WTC11 (cell line): ENCODE results near the gene ETNK2. TPM values are rescaled to one million over a fixed set of nuclear protein-coding genes. Genes with fewer than 3 reads are reported as not detected.

Experiments used
- ATAC-seq: fragments of 200-7000 bp; cut with Tn5 transposase; 2 replicates; pipeline ENCODE4 v1.10.0; 2021; ENCODE audit warnings: mild to moderate bottlenecking, moderate library complexity
- CTCF ChIA-PET: fragments of 300-600 bp; sonication (Branson Sonifier 250); formaldehyde crosslinking; loops from one replicate; lab custom pipeline; 2021; ENCODE audit warnings: antibody characterized with exemption; lab: Charles Lee
- POLR2A ChIA-PET: fragments of 350-600 bp; sonication (Branson Sonifier 250); formaldehyde crosslinking; loops from one replicate; lab custom pipeline; 2021; ENCODE audit warnings: antibody characterized with exemption; lab: Charles Lee
- DNase-seq: peaks from one replicate; pipeline ENCODE4 v3.0.0; 2021; ENCODE audit warnings: low spot score
- H3K27ac Mint-ChIP-seq: 2 replicates; pipeline ENCODE4 v1.8.0; 2021; ENCODE audit warnings: mixed read lengths
- H3K27me3 Mint-ChIP-seq: 2 replicates; pipeline ENCODE4 v1.8.0; 2021; ENCODE audit warnings: low read depth, mild to moderate bottlenecking, moderate library complexity, mixed read lengths
- H3K36me3 Mint-ChIP-seq: 2 replicates; pipeline ENCODE4 v1.8.0; 2021; ENCODE audit warnings: mixed read lengths
- H3K4me1 Mint-ChIP-seq: 2 replicates; pipeline ENCODE4 v1.8.0; 2022; ENCODE audit warnings: mixed read lengths
- H3K4me3 Mint-ChIP-seq: 2 replicates; pipeline ENCODE4 v1.8.0; 2021; ENCODE audit warnings: mild to moderate bottlenecking, moderate library complexity, mixed read lengths
- H3K9me3 Mint-ChIP-seq: 2 replicates; pipeline ENCODE4 v1.8.0; 2021; ENCODE audit warnings: mixed read lengths
- RELA ChIP-seq: sonication (generic); formaldehyde crosslinking; IDR thresholded peaks from 2 replicates; pipeline ENCODE4 v1.8.1; 2022; ENCODE audit warnings: missing genetic modification reagents, mild to moderate bottlenecking, borderline replicate concordance
- SP1 ChIP-seq: sonication (generic); formaldehyde crosslinking; conservative IDR thresholded peaks from 2 replicates; pipeline ENCODE4 v1.8.1; 2022; ENCODE audit warnings: missing genetic modification reagents
- TEAD1 ChIP-seq: sonication (generic); formaldehyde crosslinking; IDR thresholded peaks from 2 replicates; pipeline ENCODE4 v1.8.0; 2022; ENCODE audit warnings: mild to moderate bottlenecking, missing genetic modification reagents
- total RNA-seq: library from RNA; stranded (reverse); gene quantifications from 3 replicates; pipeline ENCODE4 v1.2.3, GENCODE V29; 2021
- TF ChIP-seq, protein P1 (sequence below): sonication (generic); formaldehyde crosslinking; IDR thresholded peaks from 2 replicates; pipeline ENCODE4 v1.8.1; 2023; ENCODE audit warnings: mild to moderate bottlenecking, missing genetic modification reagents
- TF ChIP-seq, protein P2 (sequence below): fragments of 250-450 bp; sonication (Bioruptor Pico); IDR thresholded peaks from 2 replicates; pipeline ENCODE4 v1.9.0; 2021; ENCODE audit warnings: moderate library complexity, mild to moderate bottlenecking, inconsistent platforms, borderline replicate concordance
- TF ChIP-seq, protein P3 (sequence below): sonication (generic); formaldehyde crosslinking; IDR thresholded peaks from 2 replicates; pipeline ENCODE4 v1.8.0; 2022; ENCODE audit warnings: mild to moderate bottlenecking, missing genetic modification reagents

The ETNK2 gene
- total RNA-seq, 1 experiment from 2014 or later: 19.7 TPM

DNA sequence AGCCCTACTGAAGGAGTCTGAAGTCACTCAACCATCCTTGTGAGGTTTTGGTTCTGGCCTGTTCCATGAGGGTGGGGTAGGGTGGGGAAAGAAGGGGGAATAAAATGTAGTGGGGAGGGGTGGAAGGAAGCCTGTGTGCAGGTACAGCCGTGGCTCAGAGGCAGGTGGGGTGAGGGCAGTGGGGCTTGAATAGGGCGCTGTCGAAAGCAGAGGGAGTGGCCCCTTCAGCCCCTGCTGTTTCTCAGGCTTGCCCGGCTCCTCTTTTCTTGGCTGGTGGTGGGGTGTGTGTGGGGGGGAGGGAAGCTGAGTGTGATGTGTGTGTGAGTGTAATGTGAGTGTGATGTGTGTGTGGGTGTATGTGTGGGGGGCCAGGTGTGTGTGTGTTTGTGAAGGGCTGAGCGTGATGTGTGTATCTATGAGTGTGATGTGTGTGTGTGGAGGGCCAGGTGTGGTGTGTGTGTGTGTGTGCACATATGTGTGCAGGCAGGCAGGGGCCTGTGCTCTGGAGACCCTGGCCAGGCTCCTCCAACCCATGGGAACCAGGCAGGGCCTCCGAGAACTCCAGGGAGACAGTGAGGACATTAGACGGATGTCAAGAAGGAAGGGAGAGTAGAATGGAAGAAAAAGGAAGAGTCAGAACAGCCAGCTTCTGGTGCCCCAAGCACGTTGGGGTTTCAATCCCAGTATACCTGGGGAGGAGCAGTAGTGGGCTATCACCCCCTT, 69.9 kb downstream of the ETNK2 start (continued):
- TF ChIP-seq, protein P1, sequence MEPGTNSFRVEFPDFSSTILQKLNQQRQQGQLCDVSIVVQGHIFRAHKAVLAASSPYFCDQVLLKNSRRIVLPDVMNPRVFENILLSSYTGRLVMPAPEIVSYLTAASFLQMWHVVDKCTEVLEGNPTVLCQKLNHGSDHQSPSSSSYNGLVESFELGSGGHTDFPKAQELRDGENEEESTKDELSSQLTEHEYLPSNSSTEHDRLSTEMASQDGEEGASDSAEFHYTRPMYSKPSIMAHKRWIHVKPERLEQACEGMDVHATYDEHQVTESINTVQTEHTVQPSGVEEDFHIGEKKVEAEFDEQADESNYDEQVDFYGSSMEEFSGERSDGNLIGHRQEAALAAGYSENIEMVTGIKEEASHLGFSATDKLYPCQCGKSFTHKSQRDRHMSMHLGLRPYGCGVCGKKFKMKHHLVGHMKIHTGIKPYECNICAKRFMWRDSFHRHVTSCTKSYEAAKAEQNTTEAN: no peak
- TF ChIP-seq SP1 (CRISPR knock-in tag) (no peak), TEAD1 (CRISPR knock-in tag) (no peak), RELA (CRISPR knock-in tag) (no peak)
- TF ChIP-seq, protein P2, sequence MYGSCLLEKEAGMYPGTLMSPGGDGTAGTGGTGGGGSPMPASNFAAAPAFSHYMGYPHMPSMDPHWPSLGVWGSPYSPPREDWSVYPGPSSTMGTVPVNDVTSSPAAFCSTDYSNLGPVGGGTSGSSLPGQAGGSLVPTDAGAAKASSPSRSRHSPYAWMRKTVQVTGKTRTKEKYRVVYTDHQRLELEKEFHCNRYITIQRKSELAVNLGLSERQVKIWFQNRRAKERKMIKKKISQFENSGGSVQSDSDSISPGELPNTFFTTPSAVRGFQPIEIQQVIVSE (CRISPR knock-in tag): no peak
- TF ChIP-seq, protein P3, sequence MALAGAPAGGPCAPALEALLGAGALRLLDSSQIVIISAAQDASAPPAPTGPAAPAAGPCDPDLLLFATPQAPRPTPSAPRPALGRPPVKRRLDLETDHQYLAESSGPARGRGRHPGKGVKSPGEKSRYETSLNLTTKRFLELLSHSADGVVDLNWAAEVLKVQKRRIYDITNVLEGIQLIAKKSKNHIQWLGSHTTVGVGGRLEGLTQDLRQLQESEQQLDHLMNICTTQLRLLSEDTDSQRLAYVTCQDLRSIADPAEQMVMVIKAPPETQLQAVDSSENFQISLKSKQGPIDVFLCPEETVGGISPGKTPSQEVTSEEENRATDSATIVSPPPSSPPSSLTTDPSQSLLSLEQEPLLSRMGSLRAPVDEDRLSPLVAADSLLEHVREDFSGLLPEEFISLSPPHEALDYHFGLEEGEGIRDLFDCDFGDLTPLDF (CRISPR knock-in tag): no peak
- TF ChIP-seq, all 79 proteins: peak for 0

DNA sequence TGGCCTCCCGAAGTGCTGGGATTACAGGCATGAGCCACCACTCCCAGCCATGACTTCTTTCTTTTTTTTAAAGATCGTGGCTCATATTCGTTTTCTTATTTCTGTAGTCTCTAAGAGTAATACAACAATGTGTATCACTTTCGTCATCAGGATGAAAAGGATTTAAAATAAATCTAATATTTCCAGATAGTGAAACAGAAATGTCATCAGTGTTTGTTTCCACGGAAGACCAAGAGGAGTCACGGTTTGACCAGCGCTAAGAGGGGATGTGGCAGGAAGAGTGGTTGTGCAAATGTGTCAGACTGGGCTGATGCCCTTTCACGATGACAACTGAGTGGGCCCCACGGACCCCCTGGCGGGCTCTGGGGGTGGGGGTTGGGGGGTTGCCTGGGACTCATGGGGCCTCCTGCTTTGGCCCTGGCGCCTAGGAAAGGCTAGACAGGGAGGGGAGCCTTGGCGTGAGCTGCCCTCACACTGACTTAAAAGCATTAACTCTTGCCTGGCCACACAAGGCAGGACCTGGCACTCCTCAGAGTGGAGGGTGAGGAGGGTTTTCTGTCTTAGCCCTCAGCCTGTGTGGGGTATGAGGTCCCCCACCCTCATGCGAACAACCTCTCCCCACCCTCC, 70.6 kb downstream of the ETNK2 start:
- peaks cover 2% of the 10 kb centered on the region; the same call in 1 of the 2 replicates for H3K36me3 Mint-ChIP-seq
- POLR2A ChIA-PET: interaction anchor here (1.8 kb wide), 1 partner anchor 48 kb away, joined by 4 read pairs; no protein-coding TSS in a partner anchor
- TF ChIP-seq, protein P3 (CRISPR knock-in tag): no peak
- TF ChIP-seq, all 79 proteins: peak for 0
- Mint-ChIP-seq H3K27ac (peak overlapping the region; percentile 99), H3K9me3 (no peaks in the 10 kb centered on the region), H3K4me3 (peak overlapping the region; percentile 61), H3K27me3 (no peaks in the 10 kb centered on the region), H3K4me1 (peaks cover 93% of the 10 kb centered on the region)
- CTCF ChIA-PET: interaction anchor here (5.1 kb wide), 1 partner anchor 47 kb away, joined by 58 read pairs; no protein-coding TSS in a partner anchor
- DNase-seq: no peak
- ATAC-seq: no peak

Other genes starting within 250 kb of the ETNK2 start
- 139 to 171 TPM (median 148 TPM) in 3 replicates for gene SOX13, start 78.9 kb downstream of the ETNK2 start, total RNA-seq
- gene REN, start 14.3 kb upstream of the ETNK2 start, total RNA-seq: not detected in 3 replicates
- gene KISS1, start 44.4 kb upstream of the ETNK2 start, total RNA-seq: 0.35 to 1.2 TPM (median 0.66 TPM) in 3 replicates
- 6.5 to 6.7 TPM (median 6.6 TPM) in 3 replicates for gene GOLT1A, start 61.9 kb upstream of the ETNK2 start, total RNA-seq
- gene PLEKHA6, start 207.9 kb upstream of the ETNK2 start, total RNA-seq: 9.2 to 11.6 TPM (median 11.0 TPM) in 3 replicates